Osteocyte (in vitro differentiated cells): ENCODE data around the gene TNK2. TPM values are rescaled to one million over a fixed set of nuclear protein-coding genes. Genes with fewer than 3 reads are reported as not detected.

Experiments used
- DNase-seq: peaks from one replicate; pipeline ENCODE4 v3.0.0; 2021; ENCODE audit warnings: mixed read lengths; ENCODE audit not compliant: unreplicated experiment; ENCODE audit errors: extremely low spot score
- H3K27ac Mint-ChIP-seq: one replicate; pipeline ENCODE4 v1.8.0; 2021; ENCODE audit warnings: mild to moderate bottlenecking, mixed read lengths; ENCODE audit not compliant: unreplicated experiment
- H3K27me3 Mint-ChIP-seq: one replicate; pipeline ENCODE4 v1.8.0; 2021; ENCODE audit warnings: mixed read lengths; ENCODE audit not compliant: unreplicated experiment
- H3K36me3 Mint-ChIP-seq: one replicate; pipeline ENCODE4 v1.8.0; 2021; ENCODE audit warnings: mixed read lengths; ENCODE audit not compliant: unreplicated experiment
- H3K4me1 Mint-ChIP-seq: one replicate; pipeline ENCODE4 v1.8.0; 2021; ENCODE audit warnings: mixed read lengths; ENCODE audit not compliant: unreplicated experiment
- H3K4me3 Mint-ChIP-seq: one replicate; pipeline ENCODE4 v1.8.0; 2021; ENCODE audit warnings: mild to moderate bottlenecking, moderate library complexity, mixed read lengths; ENCODE audit not compliant: unreplicated experiment
- H3K9me3 Mint-ChIP-seq: one replicate; pipeline ENCODE4 v1.8.0; 2021; ENCODE audit warnings: mixed read lengths; ENCODE audit not compliant: unreplicated experiment
- total RNA-seq: library from RNA; stranded (reverse); gene quantifications from 2 replicates; pipeline ENCODE4 v1.2.1, GENCODE V29; 2021
- TF ChIP-seq, protein P1 (sequence below): fragments of 200-600 bp; sonication (generic); IDR thresholded peaks from 2 replicates; pipeline ENCODE4 v1.5.0; 2021; ENCODE audit warnings: antibody characterized with exemption, mild to moderate bottlenecking, moderate library complexity

Gene TNK2
- total RNA-seq, 1 donor from 2014 or later: 54.2 TPM

DNA sequence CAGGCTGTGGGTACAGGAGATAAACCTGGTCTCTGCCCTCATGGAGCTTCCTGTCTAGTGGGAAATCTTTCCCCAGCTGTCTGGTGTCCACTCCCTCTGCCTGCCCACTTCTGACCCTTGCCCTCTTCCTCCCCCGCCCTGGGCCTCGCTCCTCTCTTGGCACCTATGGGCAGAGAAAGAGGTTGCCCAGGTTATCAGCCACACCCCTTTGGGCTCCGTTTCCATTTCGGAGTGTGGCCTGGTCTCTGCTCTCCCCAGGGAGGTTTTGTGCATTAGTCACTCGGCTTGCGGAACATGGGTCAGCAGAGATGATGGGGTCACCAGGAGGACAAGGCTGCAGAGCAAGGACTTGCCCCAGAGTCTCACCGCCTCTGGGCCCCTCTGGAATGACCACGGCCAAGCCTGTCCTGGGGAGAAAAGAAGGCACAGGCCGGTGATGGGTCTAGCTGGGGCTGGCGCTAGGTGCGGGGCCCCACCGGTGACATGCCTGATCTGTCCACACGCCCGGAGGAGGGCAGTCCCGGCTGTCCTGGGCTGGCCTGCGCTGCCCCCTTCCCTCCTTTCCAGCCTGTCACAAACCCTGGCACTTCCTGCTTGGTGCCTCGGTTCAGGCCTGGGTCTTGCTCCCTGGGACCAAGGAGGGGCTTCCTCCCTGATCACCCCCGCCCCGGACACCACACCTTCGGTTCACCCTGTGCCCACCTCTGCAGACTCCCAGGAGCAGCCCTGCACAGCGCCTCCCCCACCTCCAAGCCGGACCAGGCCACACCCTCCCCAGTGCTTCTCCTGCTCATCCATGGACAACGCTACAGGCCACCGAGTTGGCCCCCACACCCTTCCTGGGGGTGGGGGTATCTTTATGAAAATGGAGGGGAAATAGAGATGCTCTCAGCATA lies 61.0 kb downstream of the TNK2 start:
- Mint-ChIP-seq H3K27ac (no peak overlapping the region), H3K9me3 (no peaks in the 10 kb centered on the region), H3K27me3 (peaks cover 8% of the 10 kb centered on the region), H3K4me3 (no peak overlapping the region), H3K4me1 (peaks cover 2% of the 10 kb centered on the region), H3K36me3 (no peaks in the 10 kb centered on the region)
- DNase-seq: no peak
- TF ChIP-seq, protein P1, sequence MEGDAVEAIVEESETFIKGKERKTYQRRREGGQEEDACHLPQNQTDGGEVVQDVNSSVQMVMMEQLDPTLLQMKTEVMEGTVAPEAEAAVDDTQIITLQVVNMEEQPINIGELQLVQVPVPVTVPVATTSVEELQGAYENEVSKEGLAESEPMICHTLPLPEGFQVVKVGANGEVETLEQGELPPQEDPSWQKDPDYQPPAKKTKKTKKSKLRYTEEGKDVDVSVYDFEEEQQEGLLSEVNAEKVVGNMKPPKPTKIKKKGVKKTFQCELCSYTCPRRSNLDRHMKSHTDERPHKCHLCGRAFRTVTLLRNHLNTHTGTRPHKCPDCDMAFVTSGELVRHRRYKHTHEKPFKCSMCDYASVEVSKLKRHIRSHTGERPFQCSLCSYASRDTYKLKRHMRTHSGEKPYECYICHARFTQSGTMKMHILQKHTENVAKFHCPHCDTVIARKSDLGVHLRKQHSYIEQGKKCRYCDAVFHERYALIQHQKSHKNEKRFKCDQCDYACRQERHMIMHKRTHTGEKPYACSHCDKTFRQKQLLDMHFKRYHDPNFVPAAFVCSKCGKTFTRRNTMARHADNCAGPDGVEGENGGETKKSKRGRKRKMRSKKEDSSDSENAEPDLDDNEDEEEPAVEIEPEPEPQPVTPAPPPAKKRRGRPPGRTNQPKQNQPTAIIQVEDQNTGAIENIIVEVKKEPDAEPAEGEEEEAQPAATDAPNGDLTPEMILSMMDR: no peak

GRCh38 chr3:195845483-195845882 lies 62.9 kb downstream of the TNK2 start:
- H3K36me3 Mint-ChIP-seq: no peaks in the 10 kb centered on the region

GRCh38 chr3:195844671-195845218 lies 63.6 kb downstream of the TNK2 start:
- no peaks in the 10 kb centered on the region for H3K36me3 Mint-ChIP-seq
- no peak for DNase-seq
- no peaks in the 10 kb centered on the region for H3K9me3 Mint-ChIP-seq
- H3K4me1 Mint-ChIP-seq: no peaks in the 10 kb centered on the region
- H3K27me3 Mint-ChIP-seq: peaks cover 8% of the 10 kb centered on the region
- TF ChIP-seq, protein P1: no peak
- H3K4me3 Mint-ChIP-seq: no peak overlapping the region
- H3K27ac Mint-ChIP-seq: no peak overlapping the region

More at GRCh38 chr3:195845483-195845882, 62.9 kb downstream of the TNK2 start:
- Mint-ChIP-seq H3K27me3 (peaks cover 8% of the 10 kb centered on the region), H3K9me3 (no peaks in the 10 kb centered on the region), H3K4me3 (no peak overlapping the region), H3K4me1 (no peaks in the 10 kb centered on the region), H3K27ac (no peak overlapping the region)
- DNase-seq: no peak
- TF ChIP-seq, protein P1: no peak

GRCh38 chr3:195839260-195840010 lies 68.9 kb downstream of the TNK2 start:
- H3K4me3 Mint-ChIP-seq: no peak overlapping the region
- no peaks in the 10 kb centered on the region for H3K4me1 Mint-ChIP-seq
- no peak overlapping the region for H3K27ac Mint-ChIP-seq
- peaks cover 31% of the 10 kb centered on the region for H3K27me3 Mint-ChIP-seq
- no peak for DNase-seq
- TF ChIP-seq, protein P1: no peak
- H3K9me3 Mint-ChIP-seq: no peaks in the 10 kb centered on the region
- H3K36me3 Mint-ChIP-seq: no peaks in the 10 kb centered on the region

GRCh38 chr3:195838714-195839113 lies 69.6 kb downstream of the TNK2 start:
- Mint-ChIP-seq H3K27ac (no peak overlapping the region), H3K27me3 (peaks cover 25% of the 10 kb centered on the region), H3K9me3 (no peaks in the 10 kb centered on the region), H3K4me3 (no peak overlapping the region), H3K36me3 (no peaks in the 10 kb centered on the region), H3K4me1 (no peaks in the 10 kb centered on the region)
- TF ChIP-seq, protein P1: no peak
- DNase-seq: no peak
